Measurements from ENCODE around the gene BRAP.
A peak's percentile ranks its signal among the peaks of the same experiment; 100 is the strongest.
"Not testable (repeated sequence)": the region's sequence is repeated elsewhere in the genome, so short reads cannot be mapped to it uniquely, and the experiment has no call there.

BRAP gene

DNA sequence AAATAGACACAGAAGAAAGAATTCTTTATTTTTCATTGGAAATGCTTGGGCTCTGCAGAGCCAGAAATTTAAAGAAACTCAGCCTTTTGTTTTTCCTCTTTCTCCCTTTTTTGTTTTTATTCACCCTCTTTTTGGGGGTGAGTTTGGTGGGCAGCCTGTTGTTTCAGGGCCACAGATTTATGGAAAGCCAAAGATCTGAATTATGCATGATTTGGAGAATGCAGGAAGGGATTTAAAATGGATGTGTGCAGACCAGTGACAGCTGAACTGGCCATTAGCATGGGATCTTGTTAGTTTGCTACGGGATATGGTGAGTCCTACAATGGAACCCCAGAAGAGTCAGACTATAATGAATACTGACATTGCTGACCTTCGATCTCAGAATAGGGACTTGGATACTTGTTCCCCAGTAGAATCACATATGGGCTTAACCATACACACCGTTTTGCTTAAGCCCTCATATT lies 79.0 kb downstream of the BRAP start:
- DNase-seq, result no peak

DNA sequence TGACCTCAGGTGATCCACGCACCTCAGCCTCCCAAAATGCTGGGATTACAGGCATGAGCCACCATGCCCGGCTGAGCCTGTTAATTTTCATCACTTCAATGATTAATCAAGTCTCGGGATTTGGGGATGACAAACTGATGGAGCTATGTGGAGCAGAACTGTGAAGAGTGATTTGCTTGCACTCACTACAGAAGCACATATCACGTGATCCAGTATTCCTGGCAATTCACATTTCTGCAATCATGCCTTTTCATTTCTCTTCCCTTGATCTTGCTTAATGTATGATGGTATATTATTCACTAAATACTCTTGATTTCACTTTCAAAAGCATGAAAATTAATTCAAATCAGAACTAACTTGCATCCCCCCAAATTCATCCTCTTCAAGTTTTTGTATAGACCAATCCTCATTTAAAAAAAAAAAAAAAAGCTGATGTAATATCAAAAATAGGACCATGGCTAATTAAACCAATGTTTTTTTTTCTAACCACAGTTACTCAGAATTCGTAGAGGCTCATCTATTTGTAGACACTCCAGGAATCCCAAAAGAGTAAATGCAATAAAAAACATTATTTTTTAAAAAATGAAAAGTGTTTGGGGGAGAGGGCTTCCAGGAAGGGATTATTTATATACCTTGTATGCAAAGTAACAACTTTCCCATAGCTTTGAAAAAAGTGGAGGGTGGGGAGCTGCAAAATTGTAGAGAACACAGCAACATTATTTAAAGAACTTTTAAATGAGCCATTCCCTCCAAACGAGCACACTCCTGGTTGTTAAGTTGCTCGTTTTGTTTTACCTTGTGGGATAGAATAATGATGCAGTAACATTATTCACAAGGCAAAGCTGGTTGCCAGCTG lies 79.6 kb downstream of the BRAP start:
- no peak for DNase-seq

DNA sequence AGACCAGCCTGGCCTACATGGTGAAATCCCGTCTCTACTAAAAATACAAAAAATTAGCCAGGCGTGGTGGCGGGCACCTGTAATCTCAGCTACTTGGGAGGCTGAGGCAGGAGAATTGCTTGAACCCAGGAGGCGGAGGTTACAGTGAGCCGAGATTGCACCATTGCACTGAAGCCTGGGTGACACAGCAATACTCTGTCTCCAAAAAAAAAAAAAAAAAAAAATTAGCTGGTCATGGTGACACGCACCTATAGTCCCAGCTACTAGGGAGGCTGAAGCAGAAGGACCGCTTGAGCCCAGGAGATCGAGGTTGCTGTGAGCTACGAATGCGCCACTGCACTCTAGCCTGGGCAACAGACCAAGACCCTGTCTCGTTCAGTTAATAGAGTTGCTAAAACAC lies 82.9 kb downstream of the BRAP start:
- DNase-seq, result not testable (repeated sequence)

DNA sequence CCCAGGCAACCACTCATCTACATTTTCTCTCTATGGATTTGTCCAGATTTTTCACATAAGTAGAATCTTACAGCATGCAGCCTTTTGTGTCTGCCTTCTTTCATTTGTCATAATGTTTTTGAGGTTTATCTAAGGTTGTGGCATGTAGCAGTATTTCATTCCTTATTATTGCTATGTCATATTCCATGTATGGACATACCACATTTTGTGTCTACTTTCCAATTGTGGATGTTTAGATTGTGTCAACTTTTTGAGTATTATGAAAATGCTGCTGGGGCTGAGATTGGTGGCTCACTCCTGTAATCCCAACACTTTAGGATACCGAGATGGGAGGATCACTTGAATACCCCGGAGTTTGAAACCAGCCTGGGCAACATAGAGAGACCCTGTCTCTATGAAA lies 83.4 kb downstream of the BRAP start:
- no peak for DNase-seq

DNA sequence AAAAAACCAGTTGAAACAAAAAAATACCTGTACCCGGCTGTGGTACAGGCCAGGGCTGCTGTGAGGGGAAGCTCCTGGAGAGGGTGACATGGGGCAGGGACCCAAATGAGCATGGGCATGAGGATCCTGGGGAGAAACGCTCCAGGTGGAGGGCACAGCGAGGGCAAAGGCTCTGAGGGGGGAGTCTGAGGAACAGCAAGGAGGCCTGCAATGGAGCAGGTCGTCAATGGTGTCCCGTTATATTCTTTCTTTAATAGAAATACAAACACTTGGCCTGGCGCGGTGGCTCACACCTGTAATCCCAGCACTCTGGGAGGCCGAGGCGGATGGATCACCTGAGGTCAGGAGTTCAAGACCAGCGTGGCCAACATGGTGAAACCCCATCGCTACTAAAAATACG lies 84.8 kb downstream of the BRAP start:
- DNase-seq, result not testable (repeated sequence)

DNA sequence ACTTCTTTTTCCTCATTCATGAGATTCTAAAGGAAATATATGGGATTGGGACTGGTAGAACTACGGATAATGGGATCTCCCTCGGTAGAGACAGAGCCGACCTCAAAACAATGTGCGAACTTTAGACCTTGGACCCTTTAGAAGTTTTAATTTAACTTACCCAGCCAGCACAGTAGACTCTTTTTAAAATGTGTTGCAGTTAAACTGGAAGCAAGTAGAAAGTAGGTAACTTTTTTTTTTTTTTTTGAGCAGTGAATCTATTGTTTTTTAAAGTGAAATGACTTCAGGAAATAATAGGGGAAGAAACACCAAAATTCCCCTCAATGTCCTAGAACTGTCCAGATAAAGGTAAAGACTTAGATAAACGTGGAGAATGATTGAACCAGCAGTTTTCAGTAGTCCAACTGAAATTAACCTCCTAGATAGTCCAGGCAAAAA lies 85.5 kb downstream of the BRAP start:
- DNase-seq, result no peak

DNA sequence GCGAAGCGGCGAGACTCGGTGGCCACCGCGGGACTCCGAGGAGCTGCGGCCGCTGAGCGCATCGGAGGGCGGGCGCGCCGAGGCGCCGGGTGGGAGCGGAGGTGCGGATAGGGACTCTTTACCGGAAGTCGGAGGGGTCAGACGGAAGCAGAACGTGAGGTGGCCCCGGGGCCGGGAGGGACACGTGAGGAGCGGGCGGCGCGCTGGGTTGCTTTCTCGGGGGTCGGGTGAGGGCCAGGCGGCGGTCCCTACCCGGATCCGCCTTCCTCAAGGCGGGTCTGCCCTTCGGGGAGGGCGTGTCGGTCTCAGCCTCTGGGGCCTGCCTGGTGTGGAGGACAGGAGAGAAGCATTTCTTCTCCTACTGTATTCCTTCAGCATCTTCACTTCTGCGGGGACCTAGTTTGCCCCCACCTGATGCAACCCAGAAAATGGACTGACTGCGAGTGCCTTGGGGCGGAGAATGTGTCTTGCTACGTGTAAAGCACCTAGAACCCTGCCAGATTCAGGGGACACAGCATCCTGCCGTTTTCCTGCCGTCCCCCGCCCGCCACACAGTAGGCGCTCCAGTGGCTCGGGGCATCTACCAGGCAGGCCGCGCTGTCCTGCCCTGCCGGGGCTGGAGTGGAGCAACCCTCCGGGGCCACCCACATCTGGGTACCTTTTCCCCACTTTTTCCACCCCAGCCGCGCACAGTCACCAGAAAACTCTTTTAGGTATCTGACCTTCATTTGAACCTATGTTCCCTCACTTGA lies 86.1 kb downstream of the BRAP start:
- DNase-seq, result peak; percentile 88

DNA sequence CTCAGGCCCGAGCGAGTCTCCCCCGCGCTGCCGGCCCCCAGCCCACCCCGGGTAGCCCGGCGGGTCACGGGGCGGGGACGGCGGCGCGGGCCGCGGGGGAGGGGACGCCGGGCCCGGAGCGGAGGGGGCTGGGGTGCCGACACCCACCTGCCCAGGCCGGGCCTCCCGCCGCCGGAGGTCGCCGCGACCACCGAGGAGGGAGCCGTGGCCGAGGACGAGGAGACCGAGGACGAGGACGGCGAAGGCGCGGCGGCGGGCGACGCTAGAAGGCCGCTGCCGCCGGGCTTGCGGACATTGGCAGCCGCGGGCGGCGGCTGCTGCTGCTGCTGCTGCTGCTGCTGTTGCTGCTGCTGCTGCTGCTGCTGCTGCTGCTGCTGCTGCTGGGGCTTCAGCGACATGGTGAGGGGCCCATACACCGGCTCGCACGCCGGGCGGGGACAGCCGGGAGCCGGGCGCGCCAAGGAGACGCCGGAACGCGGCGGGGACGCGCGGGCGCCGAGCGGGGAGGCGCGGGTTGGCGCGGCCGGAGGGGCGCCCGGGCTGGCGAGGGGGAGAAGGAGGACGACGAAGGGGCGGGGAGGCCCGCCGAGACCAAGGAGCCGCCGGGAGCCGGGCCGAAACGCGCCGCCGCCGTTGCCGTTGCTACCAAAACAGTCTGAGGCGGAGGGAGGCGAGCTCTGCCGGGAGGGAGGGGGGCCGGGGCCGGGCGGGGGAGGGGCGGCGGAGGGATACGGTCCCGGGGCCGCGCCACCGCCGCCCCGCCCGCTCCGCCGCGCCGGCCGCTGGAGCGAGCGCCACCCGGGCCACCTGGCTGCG lies 86.9 kb downstream of the BRAP start, which contains the start of gene ATXN2:
Gene ATXN2, minus strand, starts transcription at position 679 of the 816 bp plus-strand sequence. Its CDS starts 281 bp downstream, at position 398.
- DNase-seq, result peak; percentile 59

DNA sequence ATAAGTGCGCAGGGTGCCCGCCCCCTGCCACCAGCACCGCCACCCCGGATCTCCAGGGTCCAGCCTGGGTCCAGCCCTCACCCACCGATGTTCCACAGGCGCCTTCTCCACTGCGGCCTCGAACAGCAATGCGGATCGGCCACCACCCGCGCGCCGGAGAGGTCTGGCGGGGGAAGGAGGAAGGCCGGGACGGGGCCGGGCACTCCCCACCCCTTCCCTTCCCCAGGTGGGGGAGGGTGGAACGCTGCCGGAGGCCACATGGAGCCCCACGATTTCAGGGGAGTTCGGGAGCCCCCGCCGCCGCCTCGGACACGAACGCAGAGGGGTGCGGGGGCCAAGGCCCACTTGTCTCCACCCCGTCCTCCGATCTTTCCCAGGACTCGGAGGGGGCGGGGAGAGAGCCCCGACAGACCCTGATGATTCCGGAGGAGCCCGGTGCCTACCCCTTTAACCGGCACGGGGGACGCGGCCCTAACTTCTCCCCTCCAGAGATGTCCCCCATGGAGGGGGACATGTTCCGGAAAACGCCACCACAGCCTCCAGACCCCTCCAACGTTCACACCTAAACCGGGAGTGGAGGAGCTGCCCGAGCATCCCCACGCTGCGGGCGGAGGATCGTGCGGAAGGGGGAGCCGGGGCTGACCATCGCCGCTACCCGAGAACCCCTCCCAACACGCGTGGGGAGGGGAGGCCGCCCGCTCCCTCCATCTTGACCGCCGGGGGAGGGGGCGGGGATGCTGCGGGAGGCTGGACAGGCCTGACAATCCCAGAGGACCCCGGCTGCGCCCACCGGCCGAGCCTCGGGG lies 87.7 kb downstream of the BRAP start:
- DNase-seq, result peak; percentile 14

DNA sequence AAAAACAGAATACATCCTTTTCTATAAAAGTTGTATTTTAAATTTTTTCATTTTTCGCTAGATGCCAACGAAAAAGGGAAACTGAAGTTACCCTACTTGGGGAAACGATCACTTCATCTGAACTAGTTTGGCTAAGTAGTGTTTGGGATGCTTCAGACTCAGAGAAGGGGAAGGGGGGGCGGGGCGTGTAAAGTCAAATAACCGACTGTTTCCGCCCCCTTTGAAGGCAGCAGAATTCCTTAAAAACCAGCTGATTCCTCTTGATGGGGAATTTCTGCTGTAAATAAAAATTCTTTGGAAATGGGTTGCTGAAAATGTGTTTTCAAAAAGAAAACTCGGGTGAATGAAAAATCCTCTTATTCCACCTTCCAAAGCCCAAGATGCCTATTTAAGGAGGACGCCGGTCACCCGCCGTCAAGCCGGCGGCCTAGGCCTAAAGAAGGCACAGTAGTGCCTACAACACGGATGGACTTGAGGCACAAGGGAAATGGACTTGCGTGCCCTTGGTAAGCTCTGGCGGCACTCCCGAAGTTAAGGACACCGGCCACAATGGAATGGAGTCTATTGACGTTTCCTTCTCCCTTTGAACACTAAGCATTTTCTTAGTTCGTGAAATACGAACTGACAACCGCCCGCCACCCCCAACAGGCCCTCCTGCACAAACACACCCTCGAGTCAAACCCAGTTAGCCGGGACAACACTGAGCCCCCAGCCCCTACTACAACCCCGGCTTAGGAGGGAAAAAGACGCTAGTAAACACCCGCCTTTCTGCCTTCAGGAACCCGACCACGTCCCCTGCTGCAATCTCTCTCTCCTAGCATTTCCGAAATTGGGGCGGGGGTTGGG lies 88.5 kb downstream of the BRAP start:
- DNase-seq, result no peak

DNA sequence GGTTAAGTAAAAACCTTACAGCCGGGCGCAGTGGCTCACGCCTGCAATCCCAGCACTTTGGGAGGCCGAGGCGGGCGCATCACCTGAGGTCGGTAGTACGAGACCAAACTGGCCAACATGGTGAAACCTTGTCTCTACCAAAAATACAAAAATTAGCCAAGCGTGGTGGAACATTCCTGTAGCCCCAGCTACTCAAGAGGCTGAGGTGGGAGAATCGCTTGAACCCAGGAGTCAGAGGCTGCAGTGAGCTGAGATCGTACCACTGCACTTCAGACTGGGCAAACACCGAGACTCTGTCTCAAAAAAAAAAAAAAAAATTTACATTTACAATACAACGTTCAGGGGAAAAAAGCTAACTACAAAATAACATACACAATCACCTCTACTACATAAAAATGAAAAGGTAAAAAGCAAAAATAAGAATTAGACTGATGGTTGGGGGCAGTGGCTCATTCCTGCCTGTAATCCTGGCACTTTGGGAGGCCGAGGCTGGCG lies 90.4 kb downstream of the BRAP start:
- not testable (repeated sequence) for DNase-seq

Data from stimulated activated CD4-positive, alpha-beta T cell treated with anti-CD3 and anti-CD28 coated beads, Interleukin-1b, Interleukin-23, amount 100 ng/mL, for 48 hours (primary cell).